Panc1 (cell line): ENCODE data around the gene GRB7. TPM values are rescaled to one million over a fixed set of nuclear protein-coding genes. Genes with fewer than 3 reads are reported as not detected.

Experiments used
- ATAC-seq: fragments of 200-7000 bp; cut with Tn5 transposase; 2 replicates; pipeline ENCODE4 v1.9.1; 2020; ENCODE audit warnings: mild to moderate bottlenecking, moderate library complexity
- BruUV-seq: library from RNA; stranded (reverse); fragments of 400-500 nt; replicated peaks from 2 replicates; lab custom pipeline; 2021; lab: Mats Ljungman, UMichigan
- CTCF ChIA-PET: fragments of 300-600 bp; sonication (Branson Sonifier 250); formaldehyde crosslinking; loops from one replicate; lab custom pipeline; 2022; ENCODE audit warnings: antibody characterized with exemption; lab: Charles Lee
- POLR2A ChIA-PET: fragments of 300-600 bp; sonication (Branson Sonifier 250); formaldehyde crosslinking; loops from one replicate; lab custom pipeline; 2022; ENCODE audit warnings: antibody characterized with exemption; lab: Charles Lee
- DNase-seq: peaks from one replicate; pipeline ENCODE4 v3.0.0-alpha.2; 2010; ENCODE audit warnings: low read depth, low spot score
- H3K27ac ChIP-seq: 2 replicates; pipeline ENCODE4 v1.5.1; 2011; ENCODE audit warnings: mild to moderate bottlenecking, low read length, inconsistent platforms
- H3K27me3 ChIP-seq: fragments of 200-500 bp; sonication (Bioruptor generic); 2 replicates; pipeline ENCODE4 v1.6.0; 2014; ENCODE audit warnings: low read length, inconsistent platforms; ENCODE audit not compliant: control insufficient read depth, insufficient read depth
- H3K36me3 ChIP-seq: fragments of 200-500 bp; sonication (Bioruptor generic); 2 replicates; pipeline ENCODE4 v1.5.1; 2014; ENCODE audit warnings: inconsistent platforms, mild to moderate bottlenecking, low read length, moderate library complexity; ENCODE audit not compliant: control insufficient read depth, insufficient read depth
- H3K4me1 ChIP-seq: 2 replicates; pipeline ENCODE4 v1.5.1; 2011; ENCODE audit warnings: inconsistent platforms, mild to moderate bottlenecking, low read length, moderate library complexity; ENCODE audit not compliant: control insufficient read depth, insufficient read depth
- H3K4me3 ChIP-seq, 2 experiments: 2 replicates each; pipeline ENCODE4 v1.5.1; 2011 to 2012; ENCODE audit warnings: low read depth in 2 of 2, low read length in 2 of 2, mild to moderate bottlenecking in 2 of 2, inconsistent platforms in 1 of 2, moderate library complexity in 1 of 2
- H3K9me3 ChIP-seq: fragments of 200-500 bp; sonication (Bioruptor generic); 2 replicates; pipeline ENCODE4 v1.5.1; 2014; ENCODE audit warnings: low read depth, mild to moderate bottlenecking, inconsistent platforms, low read length, moderate library complexity; ENCODE audit not compliant: control insufficient read depth, insufficient read depth
- CTCF ChIP-seq: fragments of 450-650 bp; IDR thresholded peaks from 2 replicates; pipeline ENCODE4 v1.5.1; 2017; ENCODE audit warnings: mild to moderate bottlenecking
- POLR2AphosphoS5 ChIP-seq: IDR thresholded peaks from 2 replicates; pipeline ENCODE4 v1.6.1; 2012; ENCODE audit warnings: mild to moderate bottlenecking, low read depth, low read length, moderate library complexity
- REST ChIP-seq, 2 experiments: IDR thresholded peaks; 2 replicates each; pipeline ENCODE4 v1.6.1; 2011 to 2012; ENCODE audit warnings: low read depth in 2 of 2, control low read depth in 1 of 2, low read length in 1 of 2, mild to moderate bottlenecking in 1 of 2, moderate library complexity in 1 of 2; ENCODE audit not compliant: insufficient read depth in 1 of 2
- SIN3A ChIP-seq: IDR thresholded peaks from 2 replicates; pipeline ENCODE4 v1.6.1; 2012; ENCODE audit warnings: low read depth, mild to moderate bottlenecking, low read length, moderate library complexity, borderline replicate concordance; ENCODE audit not compliant: insufficient read depth
- TCF7L2 ChIP-seq: IDR thresholded peaks from 2 replicates; pipeline ENCODE4 v1.6.1; 2011; ENCODE audit warnings: mild to moderate bottlenecking, low read depth, low read length, inconsistent platforms
- in situ Hi-C: cut with HindIII; loops from 2 replicates; pipeline ENCODE4 v1.10.0; 2016; ENCODE audit warnings: low sequenced_read_pairs, low pct_unique_long_range_greater_than_20kb
- intact Hi-C: fragments of 100-400 bp; cut with micrococcal nuclease; formaldehyde crosslinking; loops from one replicate; pipeline ENCODE4 v1.10.0; 2022; ENCODE audit not compliant: unreplicated experiment
- total RNA-seq: library from RNA; stranded (reverse); gene quantifications from one replicate; pipeline ENCODE4 v1.2.1, GENCODE V29; 2021; ENCODE audit not compliant: unreplicated experiment

Gene GRB7
- total RNA-seq, 1 experiment from 2014 or later = 2.8 TPM

GRCh38 chr17:39752241-39752881 lies 14.6 kb downstream of the GRB7 start:
- POLR2A ChIA-PET = interaction anchor here (0.6 kb wide), 1 partner anchor 21 kb away, joined by 4 read pairs; no protein-coding TSS in a partner anchor
- Histone ChIP-seq H3K27ac (no peak overlapping the region), H3K4me3 (no peak overlapping the region), H3K4me1 (peaks cover 9% of the 10 kb centered on the region; the same call in 1 of the 2 replicates), H3K27me3 (no peaks in the 10 kb centered on the region; the same call in 1 of the 2 replicates), H3K36me3 (no peaks in the 10 kb centered on the region), H3K9me3 (no peaks in the 10 kb centered on the region)
- BruUV-seq = no TSS peak
- intact Hi-C loops (loop anchor here (5.0 kb wide), 1 partner anchor 125 kb away; the partner anchor contains the start of gene PPP1R1B), in situ Hi-C loops (no loop called here)
- no peak for TF ChIP-seq POLR2AphosphoS5
- no peak for TF ChIP-seq SIN3A
- TF ChIP-seq TCF7L2 = no peak
- no peak for TF ChIP-seq REST (IDR thresholded peaks at IDR 0.05; ENCODE audit: insufficient read depth in 1 of 2, low read depth in 2 of 2, low read length in 1 of 2)
- TF ChIP-seq CTCF = no peak
- DNase-seq = no peak
- CTCF ChIA-PET = interaction anchor here (0.6 kb wide), 2 partner anchors 34 to 119 kb away, joined by 3 to 4 read pairs; no protein-coding TSS in a partner anchor
- no peak for ATAC-seq

- Histone ChIP-seq H3K36me3 (no peaks in the 10 kb centered on the region), H3K9me3 (no peaks in the 10 kb centered on the region), H3K27ac (peak overlapping the region; percentile 80), H3K27me3 (no peaks in the 10 kb centered on the region; the same call in 1 of the 2 replicates), H3K4me3 (peak overlapping the region; percentile 58 to 68), H3K4me1 (peaks cover 9% of the 10 kb centered on the region; the same call in 1 of the 2 replicates)
- ATAC-seq = peak; percentile 72
- in situ Hi-C loops = no loop called here
- intact Hi-C loops = loop anchor here (5.0 kb wide), 1 partner anchor 126 kb away; the partner anchor contains the start of gene PPP1R1B
- no peak for DNase-seq
- TF ChIP-seq POLR2AphosphoS5 (no peak), SIN3A (no peak), TCF7L2 (peak; percentile 97)
- ChIA-PET CTCF (no interaction called here), POLR2A (no interaction called here)
- BruUV-seq = no TSS peak
Observed at GRCh38 chr17:39753514-39754160, 15.9 kb downstream of the GRB7 start.
